ENCODE data around the gene PKP4.

The PKP4 gene

DNA sequence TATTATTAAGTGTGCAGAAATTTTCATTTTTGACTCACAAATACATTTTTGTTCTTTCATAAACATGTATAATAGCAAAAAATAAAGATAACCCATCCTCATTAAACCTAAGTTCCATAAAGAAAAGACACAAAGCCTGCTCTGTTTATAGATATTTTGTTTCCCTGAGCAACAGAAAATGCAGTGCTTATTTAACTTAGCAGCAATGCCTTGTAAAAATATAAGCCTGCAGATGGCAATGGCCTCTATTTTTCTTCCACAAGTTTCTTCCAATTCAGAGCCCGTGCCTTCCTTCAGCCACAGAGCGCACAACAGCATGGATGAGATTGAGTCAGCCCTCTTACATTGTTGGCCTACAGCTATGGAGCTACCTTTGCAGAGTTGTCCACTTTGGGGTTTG, 43.6 kb downstream of the PKP4 start:
- no peak for DNase-seq

DNA sequence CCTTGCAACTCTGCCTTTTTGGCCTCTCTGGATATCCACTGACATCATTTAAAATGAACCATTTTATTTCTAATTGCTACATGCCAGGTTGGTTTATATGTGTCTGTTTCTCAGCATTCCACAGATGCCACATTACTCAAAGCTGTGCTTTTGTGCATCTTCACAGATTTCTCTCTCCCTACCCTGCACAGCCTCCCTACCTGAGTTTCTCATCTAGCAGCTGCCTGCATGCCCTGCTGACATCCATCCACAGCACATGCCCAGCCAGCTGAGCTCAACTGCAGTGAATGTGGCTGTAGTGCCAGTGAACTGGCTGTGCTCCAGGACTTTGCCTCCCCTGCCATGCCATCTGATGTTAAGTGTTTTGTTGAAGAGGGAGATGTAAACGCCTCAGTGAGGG, 44.5 kb downstream of the PKP4 start:
- no peak for DNase-seq

DNA sequence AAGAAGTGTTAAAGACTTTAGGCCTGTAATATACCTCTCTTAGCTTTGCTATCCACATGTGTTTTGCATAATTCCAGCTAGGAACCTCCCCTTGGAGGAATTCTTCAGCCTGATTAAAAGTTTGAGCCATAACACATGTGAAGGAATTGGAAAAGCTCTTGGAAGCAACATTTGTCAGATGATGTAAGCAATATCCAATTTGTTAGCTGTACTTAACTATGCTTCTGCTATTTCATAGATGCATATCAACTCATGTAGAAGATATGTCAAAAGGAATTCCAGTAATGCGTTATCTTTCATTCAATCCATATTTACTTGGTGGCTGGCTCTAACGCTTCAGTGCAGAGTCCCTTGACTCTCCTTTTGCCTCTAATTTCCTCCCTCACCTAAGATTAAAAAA, 46.2 kb downstream of the PKP4 start:
- DNase-seq: no peak

DNA sequence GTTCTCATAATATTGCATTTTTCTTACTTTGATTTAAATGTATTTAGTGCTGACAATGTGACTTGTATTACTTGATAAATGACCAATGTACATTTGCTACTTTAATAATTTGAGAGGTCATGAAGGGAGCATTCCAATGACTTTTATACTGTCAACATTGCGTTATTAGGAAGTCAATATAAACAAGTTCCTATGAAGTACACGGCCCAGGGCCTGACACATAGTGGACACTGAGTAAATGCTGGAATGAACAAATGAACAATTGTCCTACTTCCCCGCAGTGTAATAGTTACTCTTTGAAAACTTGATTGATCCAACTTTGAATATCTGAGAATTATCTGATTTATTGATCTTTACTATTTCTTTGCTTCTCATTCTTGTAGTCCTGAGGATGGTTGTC, 47.3 kb downstream of the PKP4 start:
- no peak for DNase-seq

DNA sequence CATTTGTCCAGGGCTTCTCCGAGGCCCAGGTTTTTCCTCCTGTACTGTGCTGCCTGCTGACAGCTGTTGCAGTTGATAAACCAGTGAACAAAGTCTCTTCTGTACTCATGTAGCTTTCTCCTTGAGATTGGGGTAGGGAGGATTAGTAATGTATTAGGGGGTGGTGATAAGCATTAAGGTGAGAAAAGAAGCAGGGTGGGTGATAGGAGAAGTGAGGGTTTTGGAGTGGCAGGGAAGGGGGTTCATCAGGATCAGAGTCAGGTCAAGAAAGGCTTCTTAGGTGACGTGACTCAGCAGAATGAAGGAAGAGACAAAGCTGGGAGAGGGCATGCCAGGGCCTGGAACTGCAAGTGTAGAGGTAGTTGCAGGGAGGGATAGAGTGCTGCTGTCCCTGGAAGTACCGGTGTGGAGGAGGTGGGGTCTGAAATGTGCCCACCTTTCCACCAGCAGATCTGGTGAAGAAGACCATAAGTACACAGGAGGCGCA, 48.7 kb downstream of the PKP4 start:
- no peak for DNase-seq

DNA sequence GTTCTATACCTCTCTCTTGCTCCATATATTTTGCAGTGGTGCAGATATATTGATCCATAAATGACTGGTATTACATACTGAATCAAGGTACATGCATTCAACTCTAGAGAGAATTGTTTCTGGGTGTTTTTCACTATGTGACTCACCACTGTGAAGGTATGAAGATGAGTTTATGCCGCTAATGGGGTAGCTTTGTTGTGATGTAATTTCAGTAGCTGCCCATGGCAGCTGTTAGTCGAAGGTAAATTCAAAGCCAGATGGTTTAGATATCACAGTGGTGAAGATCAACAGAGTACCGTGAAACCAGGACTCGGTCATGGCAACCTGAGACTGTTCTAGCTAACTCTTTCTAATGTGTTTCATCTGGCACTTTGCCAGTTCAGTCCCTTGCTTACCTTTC, 50.4 kb downstream of the PKP4 start:
- peak; percentile 13 for DNase-seq

DNA sequence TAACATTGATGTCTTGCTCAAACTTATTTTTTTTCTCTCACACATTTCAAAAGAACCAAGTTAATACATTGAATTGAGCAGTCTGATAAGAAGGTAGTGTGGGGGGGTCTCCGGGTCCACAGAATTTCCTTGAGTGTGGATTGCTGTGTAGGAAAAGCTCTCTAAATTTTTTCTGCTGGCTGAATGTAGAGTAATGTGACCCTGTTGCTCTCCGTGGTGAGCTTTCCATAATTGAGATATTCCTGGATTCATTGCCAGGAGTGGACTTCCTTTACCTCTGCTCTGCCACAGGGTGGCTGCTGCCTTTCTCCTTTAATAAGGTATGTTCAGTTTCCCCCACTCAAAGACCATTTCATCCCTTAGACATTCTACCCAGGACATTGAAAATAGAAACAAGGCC, 50.9 kb downstream of the PKP4 start:
- DNase-seq: no peak

DNA sequence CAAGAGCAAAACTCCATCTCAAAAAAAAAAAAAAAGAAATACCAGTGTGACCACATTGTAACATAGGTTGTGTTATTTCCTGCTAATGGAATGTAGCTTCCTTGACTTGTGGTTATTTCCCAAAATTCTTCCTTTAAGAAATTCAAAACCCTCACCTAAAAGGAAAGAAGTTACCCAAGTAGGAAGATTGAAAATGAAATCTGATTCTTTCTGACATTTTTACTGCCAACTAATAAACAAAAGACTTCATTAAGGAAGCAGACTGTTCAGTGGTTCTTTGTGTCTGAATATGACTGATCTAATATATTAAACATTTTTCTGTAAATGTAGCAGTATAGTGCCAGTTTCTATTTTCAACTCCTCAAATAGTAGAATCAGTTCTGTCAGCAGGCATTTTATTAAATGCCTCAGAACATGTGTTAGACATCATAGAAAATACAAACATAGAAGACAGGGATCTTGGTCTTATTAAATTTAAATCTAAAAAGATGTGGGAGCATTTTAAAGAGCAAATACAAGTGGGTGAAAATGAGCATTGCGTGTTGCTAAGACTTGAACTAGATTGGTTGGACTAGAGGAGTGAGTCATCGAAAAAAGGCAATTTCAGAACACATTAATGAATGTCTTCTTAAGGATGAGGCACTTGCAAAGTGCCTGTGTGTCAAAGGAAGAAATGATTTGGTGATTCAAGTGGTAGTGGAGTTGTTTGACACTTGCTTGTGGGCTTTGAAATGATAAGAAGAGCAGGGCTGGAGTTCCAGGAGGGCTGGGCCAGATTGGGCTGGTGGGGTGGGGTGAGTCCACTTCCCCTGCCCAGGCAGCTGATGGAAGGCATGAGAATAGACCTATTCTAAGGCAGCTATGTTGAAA, 53.4 kb downstream of the PKP4 start:
- DNase-seq: no peak

DNA sequence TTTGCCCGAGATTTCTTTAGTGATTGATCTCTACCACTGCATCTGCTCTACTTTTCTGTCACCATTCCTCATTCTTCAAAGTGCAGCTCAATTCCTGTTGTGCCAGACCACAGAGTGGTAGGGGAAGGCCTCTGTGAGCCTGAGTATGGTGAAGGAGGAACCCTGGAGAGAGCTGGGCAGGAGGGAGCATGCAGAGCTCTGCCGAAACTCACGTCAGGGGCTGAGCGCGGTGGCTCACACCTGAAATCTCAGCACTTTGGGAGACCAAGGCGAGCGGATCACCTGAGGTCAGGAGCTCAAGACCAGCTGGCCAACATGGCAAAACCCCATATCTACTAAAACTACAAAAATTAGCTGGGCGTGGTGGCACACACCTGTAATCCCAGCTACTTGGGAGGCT, 54.1 kb downstream of the PKP4 start:
- no peak for DNase-seq

DNA sequence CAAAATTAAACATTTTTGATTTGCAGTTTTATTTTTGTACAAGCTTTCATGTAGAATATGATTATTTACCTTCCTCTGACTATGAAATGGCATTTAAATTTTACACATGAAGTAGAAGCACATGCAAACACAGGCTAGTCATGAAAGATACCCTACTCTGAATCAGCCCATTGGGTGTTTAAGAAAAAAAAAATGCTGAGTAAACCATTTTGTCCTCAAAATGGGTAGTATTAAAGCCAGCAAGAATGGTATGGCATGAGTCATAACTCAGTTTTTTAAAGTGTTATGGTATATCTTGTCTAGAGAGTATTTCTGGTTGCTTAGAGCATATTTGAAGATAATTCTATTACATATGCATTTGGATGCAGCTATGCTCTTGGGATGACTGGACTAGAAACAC, 55.0 kb downstream of the PKP4 start:
- no peak for DNase-seq

DNA sequence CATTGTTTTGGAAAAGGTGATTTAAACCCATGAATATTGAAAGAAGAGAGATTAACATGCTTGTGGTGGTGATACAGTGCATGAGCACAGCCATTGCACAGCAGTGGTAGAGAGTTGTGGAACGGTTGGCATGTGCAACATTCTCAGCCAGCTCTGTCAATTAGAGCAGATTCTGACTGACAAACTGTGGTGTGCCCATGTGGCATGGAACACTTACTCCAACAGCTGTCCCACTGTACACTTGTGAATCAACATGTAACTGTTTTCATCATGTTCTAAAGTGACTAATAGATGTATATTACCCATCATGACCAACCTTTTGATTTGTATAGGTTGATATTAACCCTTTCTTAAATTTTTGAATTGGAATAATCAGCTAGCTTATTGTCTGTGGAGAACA, 55.6 kb downstream of the PKP4 start:
- DNase-seq: no peak

DNA sequence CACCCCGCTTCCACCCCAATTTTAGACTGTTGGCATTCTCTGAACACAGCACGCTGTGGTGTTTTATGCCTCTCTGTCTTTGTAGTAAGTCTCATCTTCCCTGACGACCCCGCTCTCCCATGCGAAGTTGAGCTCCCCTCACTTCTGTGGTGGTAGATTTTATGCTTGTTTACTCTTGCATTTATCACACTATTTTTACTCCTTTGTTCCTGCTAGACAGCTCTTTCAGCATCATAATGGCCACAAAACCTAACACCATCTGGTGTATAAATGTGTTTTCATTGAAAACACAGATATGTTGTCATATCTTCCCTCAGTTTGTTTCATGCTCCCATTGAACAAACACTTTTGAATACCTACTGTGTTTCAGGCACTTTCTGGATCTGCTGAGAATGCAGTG, 57.1 kb downstream of the PKP4 start:
- no peak for DNase-seq

DNA sequence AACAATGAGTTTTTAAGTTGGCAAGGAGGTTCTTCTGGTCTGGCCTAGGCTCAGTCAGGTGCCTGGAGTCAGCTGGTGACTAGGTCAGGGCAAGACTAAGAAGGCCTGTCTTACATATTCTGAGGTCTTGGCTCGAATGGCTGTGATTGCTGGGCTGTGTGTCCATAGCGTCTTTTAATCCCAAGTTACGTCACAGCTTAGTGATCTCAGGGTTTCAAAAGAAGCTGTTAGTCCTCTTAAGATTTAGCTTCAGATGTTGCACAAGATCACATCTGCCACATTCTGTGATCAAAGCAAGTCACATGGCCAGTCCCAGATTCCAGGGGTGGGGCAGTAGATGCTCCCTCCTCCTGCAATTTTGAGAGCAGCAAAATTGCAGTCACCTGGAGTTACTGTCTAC, 61.3 kb downstream of the PKP4 start:
- no peak for DNase-seq

DNA sequence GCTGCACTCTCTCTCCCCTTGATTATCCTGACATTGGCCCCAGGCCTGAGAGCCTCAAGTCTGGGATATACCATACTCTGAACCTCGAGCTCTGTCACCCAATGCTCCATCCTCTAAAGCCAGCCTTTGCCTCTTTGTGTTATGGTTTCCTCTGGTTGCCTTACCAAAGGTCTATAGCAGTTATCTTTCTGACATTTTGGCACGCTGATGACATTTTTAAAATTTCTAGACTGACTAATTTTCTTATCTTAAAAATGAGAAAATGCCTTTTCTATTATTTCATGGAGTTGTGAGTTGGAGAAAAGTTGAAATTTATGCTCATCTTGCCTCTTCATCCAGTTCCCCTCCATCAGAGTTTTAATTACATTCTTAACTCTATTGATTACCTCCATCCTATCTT, 62.7 kb downstream of the PKP4 start:
- DNase-seq: no peak

DNA sequence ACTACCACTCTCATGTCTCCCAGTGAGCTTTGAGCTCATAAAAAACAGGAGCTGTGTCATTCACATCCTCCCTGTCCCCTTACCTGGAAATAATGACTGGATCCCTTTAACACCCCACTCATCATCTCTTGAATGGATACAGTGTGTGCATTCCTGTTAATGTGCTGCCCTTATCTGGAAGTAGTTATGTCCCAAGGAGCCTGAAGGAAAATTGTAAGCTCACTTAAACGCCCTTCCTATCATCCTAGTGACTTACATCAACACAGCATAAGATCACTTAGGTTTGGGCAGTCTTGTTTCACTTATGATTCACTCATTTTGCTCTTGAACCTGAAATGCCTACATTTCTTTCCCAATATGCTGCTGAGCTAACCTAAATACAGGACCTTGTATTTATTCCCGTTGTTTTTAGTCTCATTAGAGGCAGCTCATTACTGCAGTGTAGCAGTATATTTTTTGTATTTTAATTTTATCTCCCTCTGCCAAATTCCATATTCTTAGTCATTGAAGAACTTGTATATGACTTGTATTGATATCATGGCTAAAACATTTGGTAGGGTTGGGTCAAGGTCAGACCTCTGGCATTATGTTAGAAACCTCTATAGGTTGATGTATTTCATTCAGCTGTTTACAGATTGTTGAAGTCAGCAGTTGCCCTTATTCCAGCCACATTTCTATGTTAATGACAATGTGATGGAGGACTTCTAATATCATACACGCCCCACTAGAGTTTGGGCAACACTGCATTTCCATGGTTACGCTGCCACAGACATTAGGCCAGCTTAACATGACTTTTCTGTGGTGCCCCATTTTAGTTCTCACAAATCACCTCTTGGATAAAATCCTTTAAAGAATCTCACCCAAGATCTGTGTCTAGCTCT, 72.9 kb downstream of the PKP4 start:
- no peak for DNase-seq

DNA sequence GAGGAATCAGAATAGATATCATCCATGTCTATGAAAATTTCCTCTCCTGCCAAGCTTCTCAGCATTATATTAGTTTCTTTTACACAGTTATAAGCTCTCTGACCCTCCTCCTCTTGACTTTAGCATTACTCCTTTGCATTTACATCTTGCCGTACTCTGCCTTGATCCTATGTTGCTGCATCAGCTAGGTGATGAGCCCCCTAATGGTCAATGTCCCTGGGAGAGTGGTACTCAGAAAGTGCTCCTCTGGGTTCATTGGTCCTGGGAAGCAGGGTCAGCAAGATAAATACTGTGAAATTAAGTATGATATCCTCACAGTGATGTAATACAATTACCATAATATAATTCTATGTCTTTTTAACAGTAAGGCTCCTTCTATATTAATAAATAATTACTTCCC, 74.1 kb downstream of the PKP4 start:
- DNase-seq: no peak

DNA sequence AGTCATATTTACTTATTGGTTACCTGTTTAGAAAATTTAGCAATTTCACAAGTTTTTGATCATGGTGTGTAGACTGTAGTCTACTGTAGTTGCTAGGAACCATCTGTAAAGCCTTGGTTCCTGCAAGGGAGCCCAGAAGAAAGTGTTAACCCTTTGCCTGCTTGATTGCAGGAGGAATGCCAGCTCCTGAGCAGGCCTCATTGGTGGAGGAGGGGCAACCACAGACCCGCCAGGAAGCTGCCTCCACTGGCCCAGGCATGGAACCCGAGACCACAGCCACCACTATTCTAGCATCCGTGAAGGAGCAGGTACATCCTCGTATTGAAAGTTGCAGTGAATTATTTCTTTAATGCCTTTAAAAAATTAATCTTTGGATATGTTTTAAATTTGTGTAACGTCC, 76.3 kb downstream of the PKP4 start:
- no peak for DNase-seq

DNA sequence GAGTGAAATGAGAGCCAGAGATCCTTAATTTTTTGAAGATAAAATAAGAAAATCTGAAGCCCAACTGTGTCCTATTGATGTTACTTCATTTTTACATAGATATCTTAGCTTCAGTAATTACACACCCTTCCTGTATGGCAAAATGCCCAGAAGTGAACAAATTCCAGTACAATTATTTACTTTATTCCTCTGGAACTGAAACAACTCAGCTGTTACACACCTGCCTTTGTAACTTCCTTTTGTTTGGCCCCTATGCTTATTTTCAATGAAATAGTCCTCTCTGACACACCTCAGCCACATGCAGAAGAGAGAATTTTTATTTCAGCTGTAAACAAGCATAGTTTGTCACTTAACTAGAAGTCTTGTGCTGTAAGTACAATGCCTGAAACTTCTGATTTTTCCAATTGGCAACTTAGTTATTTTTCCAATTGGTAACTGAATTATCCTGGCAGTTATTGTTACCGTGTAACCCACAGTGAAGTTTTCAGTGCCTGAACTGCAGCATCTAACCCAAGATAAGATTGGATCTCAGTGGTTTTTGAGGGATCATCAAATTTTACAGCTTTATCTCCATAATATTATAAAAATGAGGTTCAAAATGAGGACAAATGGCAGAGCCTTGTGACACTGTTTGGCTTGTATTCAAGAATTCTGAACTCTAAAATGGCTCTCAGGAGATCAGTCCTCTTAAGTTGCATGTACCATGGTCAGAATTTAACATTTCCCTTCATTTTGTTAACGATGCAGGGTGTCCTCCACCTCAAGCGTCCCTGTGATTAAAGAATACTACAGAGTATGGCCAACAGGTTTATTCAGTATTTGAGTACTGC, 82.6 kb downstream of the PKP4 start:
- no peak for DNase-seq

DNA sequence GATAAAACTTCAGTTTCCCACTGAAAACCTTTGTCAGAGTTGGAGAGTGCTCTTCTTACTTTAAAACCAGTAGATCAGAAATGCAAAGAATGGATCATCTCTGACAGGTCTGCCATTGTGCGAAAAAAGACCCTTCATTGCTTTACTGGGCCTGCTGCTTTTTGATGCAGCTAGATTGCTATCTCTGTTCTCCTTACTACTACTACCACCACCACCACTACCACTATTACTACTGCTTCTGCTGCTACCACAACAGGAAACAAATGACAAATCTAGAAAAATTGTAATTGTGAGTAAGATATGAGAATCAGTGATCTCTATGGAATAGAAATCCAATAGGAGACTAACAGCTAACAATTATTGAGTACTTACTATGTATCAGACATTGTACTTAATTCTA, 85.8 kb downstream of the PKP4 start:
- DNase-seq: no peak

DNA sequence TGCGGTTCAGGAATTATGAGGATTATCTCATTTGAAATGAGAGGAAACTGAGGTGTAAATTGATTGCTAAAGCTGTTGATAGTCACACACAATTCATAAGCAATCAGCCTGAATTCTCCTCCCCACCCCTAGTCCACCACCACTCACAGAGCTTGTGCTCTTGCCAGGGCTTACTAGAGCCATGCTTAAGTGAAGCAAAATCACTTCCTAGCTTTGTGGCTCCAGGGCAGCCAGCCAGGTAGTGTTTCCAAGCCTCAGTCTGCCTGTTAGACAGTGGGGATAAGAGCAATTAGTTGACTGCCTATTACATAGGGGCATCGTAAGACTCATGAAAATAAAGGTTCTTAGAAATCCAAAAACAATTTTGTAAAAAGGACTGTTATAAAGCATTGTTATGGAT, 87.2 kb downstream of the PKP4 start:
- DNase-seq: no peak

DNA sequence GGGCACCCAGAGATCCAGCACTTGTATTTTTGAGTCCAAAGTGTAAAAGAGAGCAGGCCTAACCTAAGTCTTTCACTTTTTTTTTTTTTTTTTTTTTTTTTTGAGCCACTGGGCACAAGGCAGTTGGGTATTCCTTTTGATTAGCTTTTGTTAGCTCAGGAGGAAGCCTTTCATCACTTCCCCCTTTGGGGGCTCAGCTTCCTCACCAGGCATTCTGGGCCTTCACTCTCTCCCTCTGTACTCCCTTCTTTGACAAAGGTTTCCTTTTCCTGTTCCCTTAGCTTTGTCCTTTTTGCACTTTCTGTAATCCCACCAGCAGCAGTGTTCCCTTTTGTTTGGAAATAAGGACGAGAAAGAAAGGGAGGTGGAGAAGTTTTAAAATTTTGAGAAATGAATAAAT, 88.2 kb downstream of the PKP4 start:
- no peak for DNase-seq

DNA sequence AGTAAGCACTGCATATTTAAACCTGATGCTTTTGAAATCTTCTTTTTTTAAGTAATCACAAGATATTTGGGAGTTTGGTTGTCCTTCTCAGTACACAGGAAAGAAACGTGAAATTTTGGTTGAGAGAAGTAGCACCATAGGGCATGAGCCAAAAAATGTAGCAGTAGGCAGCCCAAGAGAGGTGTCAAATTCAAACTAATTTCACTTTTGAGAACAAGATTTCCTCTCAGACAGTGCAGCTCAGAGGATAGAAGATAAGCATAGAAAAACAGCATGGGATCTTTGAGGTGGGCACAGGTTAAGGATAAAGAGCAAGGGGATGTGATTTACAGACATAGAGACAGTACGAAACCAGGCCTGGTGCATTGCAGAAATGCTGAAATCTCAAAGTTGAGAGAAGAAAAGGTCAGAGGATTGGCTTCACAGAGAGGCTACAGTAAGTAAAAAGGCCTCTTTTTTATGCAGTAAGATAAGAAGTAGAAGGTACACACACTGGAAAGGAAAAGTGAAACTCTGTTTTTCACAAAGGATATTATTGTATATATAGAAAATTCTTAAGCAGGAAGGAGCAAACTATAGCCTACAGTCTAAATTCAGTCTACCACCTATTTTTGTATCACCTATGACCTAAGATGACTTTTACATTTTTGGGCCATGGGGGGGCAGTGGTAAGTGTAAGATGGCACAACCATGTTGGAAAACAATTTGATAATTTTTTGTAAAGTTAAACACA, 89.8 kb downstream of the PKP4 start:
- DNase-seq: no peak

DNA sequence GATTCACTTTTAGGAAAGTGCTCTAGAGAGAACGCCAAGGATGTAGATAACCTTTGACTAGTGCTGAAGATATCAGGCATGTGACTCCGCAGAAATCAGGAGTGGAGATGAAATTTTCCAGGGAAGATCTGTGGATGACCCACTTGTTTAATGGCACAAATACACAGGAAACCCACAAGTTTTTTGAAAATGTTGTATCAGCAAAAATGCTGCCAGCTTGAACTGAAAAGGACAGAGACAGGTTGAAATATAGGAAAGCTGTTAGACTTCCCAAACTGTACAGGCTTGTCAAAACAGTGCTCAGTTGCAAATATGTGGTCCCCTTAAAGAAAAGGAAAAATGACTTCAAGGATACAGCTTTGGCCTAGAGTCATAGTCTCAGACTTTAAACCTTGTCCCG, 96.5 kb downstream of the PKP4 start:
- DNase-seq: no peak

Data from stimulated activated CD4-positive, alpha-beta T cell treated with anti-CD3 and anti-CD28 coated beads, Interleukin-1b, Interleukin-23, amount 100 ng/mL, for 48 hours (primary cell).